ENCODE data around the gene KLHL1. TPM values are rescaled to one million over a fixed set of nuclear protein-coding genes. Genes with fewer than 3 reads are reported as not detected.

Gene KLHL1
- total RNA-seq, 1 donor from 2014 or later = not detected

- no peak overlapping the region for H3K4me3 ChIP-seq (ENCODE audit: insufficient read depth, low read depth, low read length)
- no peaks in the 10 kb centered on the region for H3K9me3 ChIP-seq (ENCODE audit: insufficient read depth, low read depth, low read length)
- no peak overlapping the region for H3K4me3 Mint-ChIP-seq (ENCODE audit: unreplicated experiment)
- H3K79me2 ChIP-seq (ENCODE audit: insufficient read depth, low read length) = no peaks in the 10 kb centered on the region
- H3K36me3 Mint-ChIP-seq (ENCODE audit: low read depth, unreplicated experiment) = no peaks in the 10 kb centered on the region
- no peak overlapping the region for H3K27ac Mint-ChIP-seq (ENCODE audit: unreplicated experiment)
- no peak for TF ChIP-seq CTCF (IDR thresholded peaks at IDR 0.05; ENCODE audit: insufficient read depth, low read depth, low read length)
- no peak for TF ChIP-seq EZH2 (IDR thresholded peaks at IDR 0.05; ENCODE audit: insufficient read depth, low read length)
- no peaks in the 10 kb centered on the region for H4K20me1 ChIP-seq (ENCODE audit: insufficient read depth, low read length)
- H3K36me3 ChIP-seq (ENCODE audit: insufficient read depth, low read length) = no peaks in the 10 kb centered on the region
- no peaks in the 10 kb centered on the region for H3K4me1 ChIP-seq (ENCODE audit: insufficient read depth, low read length)
- H3K9me3 Mint-ChIP-seq (ENCODE audit: unreplicated experiment) = peaks cover 4% of the 10 kb centered on the region
- no peaks in the 10 kb centered on the region for H3K27me3 Mint-ChIP-seq (ENCODE audit: low read depth, unreplicated experiment)
- no peaks in the 10 kb centered on the region for H3K4me1 Mint-ChIP-seq (ENCODE audit: low read depth, unreplicated experiment)
- no peak overlapping the region for H2AFZ ChIP-seq (ENCODE audit: low read depth, low read length)
- H3K27ac ChIP-seq (ENCODE audit: low read depth, low read length) = no peak overlapping the region
- no peak for DNase-seq (ENCODE audit: low read depth)
- H3K9ac ChIP-seq (ENCODE audit: low read length) = no peak overlapping the region
- H3K4me2 ChIP-seq (ENCODE audit: low read length) = no peak overlapping the region
- no peak for FAIRE-seq
- H3K27me3 ChIP-seq (ENCODE audit: insufficient read depth, low read length) = no peaks in the 10 kb centered on the region
Measured at GRCh38 chr13:69776937-69777336, 331.3 kb downstream of the KLHL1 start.

- H3K27ac Mint-ChIP-seq (ENCODE audit: unreplicated experiment) = no peak overlapping the region
- no peak for DNase-seq (ENCODE audit: low read depth)
- no peaks in the 10 kb centered on the region for H3K27me3 ChIP-seq (ENCODE audit: insufficient read depth, low read length)
- TF ChIP-seq CTCF (IDR thresholded peaks at IDR 0.05; ENCODE audit: insufficient read depth, low read depth, low read length) (no peak), EZH2 (IDR thresholded peaks at IDR 0.05; ENCODE audit: insufficient read depth, low read length) (no peak)
- no peaks in the 10 kb centered on the region for H3K4me1 ChIP-seq (ENCODE audit: insufficient read depth, low read length)
- no peak overlapping the region for H3K4me3 Mint-ChIP-seq (ENCODE audit: unreplicated experiment)
- H3K36me3 Mint-ChIP-seq (ENCODE audit: low read depth, unreplicated experiment) = no peaks in the 10 kb centered on the region
- no peaks in the 10 kb centered on the region for H3K9me3 Mint-ChIP-seq (ENCODE audit: unreplicated experiment)
- H2AFZ ChIP-seq (ENCODE audit: low read depth, low read length) = no peak overlapping the region
- no peaks in the 10 kb centered on the region for H3K36me3 ChIP-seq (ENCODE audit: insufficient read depth, low read length)
- no peak for FAIRE-seq
- H3K4me2 ChIP-seq (ENCODE audit: low read length) = no peak overlapping the region
- no peaks in the 10 kb centered on the region for H3K27me3 Mint-ChIP-seq (ENCODE audit: low read depth, unreplicated experiment)
- H3K4me1 Mint-ChIP-seq (ENCODE audit: low read depth, unreplicated experiment) = no peaks in the 10 kb centered on the region
- H3K9me3 ChIP-seq (ENCODE audit: insufficient read depth, low read depth, low read length) = peaks cover 10% of the 10 kb centered on the region
- H3K4me3 ChIP-seq (ENCODE audit: insufficient read depth, low read depth, low read length) = no peak overlapping the region
- H3K27ac ChIP-seq (ENCODE audit: low read depth, low read length) = no peak overlapping the region
- no peaks in the 10 kb centered on the region for H3K79me2 ChIP-seq (ENCODE audit: insufficient read depth, low read length)
- H3K9ac ChIP-seq (ENCODE audit: low read length) = no peak overlapping the region
- no peaks in the 10 kb centered on the region for H4K20me1 ChIP-seq (ENCODE audit: insufficient read depth, low read length)
Measured at GRCh38 chr13:69769608-69770007, 338.6 kb downstream of the KLHL1 start.

GRCh38 chr13:69761581-69761980, 346.7 kb downstream of the KLHL1 start:
- Mint-ChIP-seq H3K9me3 (ENCODE audit: unreplicated experiment) (no peaks in the 10 kb centered on the region), H3K36me3 (ENCODE audit: low read depth, unreplicated experiment) (no peaks in the 10 kb centered on the region), H3K4me1 (ENCODE audit: low read depth, unreplicated experiment) (no peaks in the 10 kb centered on the region), H3K4me3 (ENCODE audit: unreplicated experiment) (no peak overlapping the region), H3K27me3 (ENCODE audit: low read depth, unreplicated experiment) (no peaks in the 10 kb centered on the region), H3K27ac (ENCODE audit: unreplicated experiment) (no peak overlapping the region)
- Histone ChIP-seq H3K27ac (ENCODE audit: low read depth, low read length) (no peak overlapping the region), H3K27me3 (ENCODE audit: insufficient read depth, low read length) (no peaks in the 10 kb centered on the region), H3K36me3 (ENCODE audit: insufficient read depth, low read length) (no peaks in the 10 kb centered on the region), H3K79me2 (ENCODE audit: insufficient read depth, low read length) (no peaks in the 10 kb centered on the region), H4K20me1 (ENCODE audit: insufficient read depth, low read length) (no peaks in the 10 kb centered on the region), H3K4me1 (ENCODE audit: insufficient read depth, low read length) (no peaks in the 10 kb centered on the region), H3K9me3 (ENCODE audit: insufficient read depth, low read depth, low read length) (no peaks in the 10 kb centered on the region), H3K4me2 (ENCODE audit: low read length) (no peak overlapping the region), H2AFZ (ENCODE audit: low read depth, low read length) (no peak overlapping the region), H3K9ac (ENCODE audit: low read length) (no peak overlapping the region), H3K4me3 (ENCODE audit: insufficient read depth, low read depth, low read length) (no peak overlapping the region)
- TF ChIP-seq EZH2 (IDR thresholded peaks at IDR 0.05; ENCODE audit: insufficient read depth, low read length) = no peak
- DNase-seq (ENCODE audit: low read depth) (no peak), FAIRE-seq (no peak)
